Cardiac muscle cell (in vitro differentiated cells and primary cell): ENCODE data around the gene B3GLCT. TPM values are rescaled to one million over a fixed set of nuclear protein-coding genes. Genes with fewer than 3 reads are reported as not detected.
A peak's percentile ranks its signal among the peaks of the same experiment; 100 is the strongest.
"Not testable (repeated sequence)": the region's sequence is repeated elsewhere in the genome, so short reads cannot be mapped to it uniquely, and the experiment has no call there.

Source experiments
- DNase-seq, 2 donors: peaks; one replicate each; pipeline versions ENCODE4 v3.0.0 to v3.0.0-alpha.2; 2010 to 2017; ENCODE audit warnings: low read depth in 1 of 2, low spot score in 1 of 2
- H3K27ac ChIP-seq: fragments of 200-600 bp; sonication (generic); 2 replicates; pipeline ENCODE4 v1.5.1; 2016
- H3K27me3 ChIP-seq: fragments of 200-600 bp; sonication (generic); 2 replicates; pipeline ENCODE4 v1.6.0; 2016; ENCODE audit warnings: control low read depth
- H3K36me3 ChIP-seq: fragments of 200-600 bp; sonication (generic); 2 replicates; pipeline ENCODE4 v1.5.1; 2016; ENCODE audit warnings: control low read depth
- H3K4me1 ChIP-seq: fragments of 200-600 bp; sonication (generic); 2 replicates; pipeline ENCODE4 v1.8.1; 2017; ENCODE audit warnings: low read depth, mild to moderate bottlenecking, mixed run types
- H3K4me3 ChIP-seq: fragments of 200-600 bp; sonication (generic); 2 replicates; pipeline ENCODE4 v1.5.1; 2016; ENCODE audit warnings: mild to moderate bottlenecking
- H3K9me3 ChIP-seq: fragments of 200-600 bp; sonication (generic); 2 replicates; pipeline ENCODE4 v1.5.1; 2017; ENCODE audit warnings: low read depth, mild to moderate bottlenecking, control low read depth
- polyA plus RNA-seq: library from polyadenylated mRNA; unstranded; fragments of >200 nt; fragmentation: Nextera tagmentation; extraction: Ambion mirVana; gene quantifications from 2 replicates; pipeline ENCODE4 v1.2.1, GENCODE V29; 2016
- total RNA-seq: library from RNA; depleted of rRNA; stranded (reverse); fragments of >200 nt; gene quantifications from 2 replicates; pipeline ENCODE4 v1.2.3, GENCODE V29; 2016
- TF ChIP-seq, protein P1 (sequence below): IDR thresholded peaks from 2 replicates; pipeline ENCODE4 v1.5.1; 2012; ENCODE audit warnings: low read depth, mild to moderate bottlenecking, low read length

The B3GLCT gene
- total and polyA plus RNA-seq, 2 experiments from 2014 or later, result 4.5 to 6.2 TPM

DNA sequence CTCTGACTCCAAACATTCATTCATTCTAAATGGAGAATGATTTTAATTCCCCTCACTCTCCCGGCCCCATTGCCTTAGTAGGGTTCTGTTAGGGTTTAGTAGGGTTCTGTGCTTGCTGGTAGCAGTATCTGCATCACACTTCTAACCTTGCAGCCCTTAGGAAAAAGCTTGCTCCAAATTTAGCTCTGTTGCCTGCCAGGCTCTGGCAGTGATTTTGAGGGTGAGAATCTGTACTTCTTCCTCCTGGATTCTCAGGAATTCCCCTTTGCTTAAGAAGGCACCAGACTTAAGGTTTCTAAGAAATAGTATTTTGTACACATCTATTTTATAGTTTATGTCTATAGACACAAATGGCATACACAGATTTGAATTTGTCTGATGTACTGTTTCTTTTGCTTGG, 14.7 kb downstream of the B3GLCT start:
- no peaks in the 10 kb centered on the region for H3K36me3 ChIP-seq
- TF ChIP-seq, protein P1, sequence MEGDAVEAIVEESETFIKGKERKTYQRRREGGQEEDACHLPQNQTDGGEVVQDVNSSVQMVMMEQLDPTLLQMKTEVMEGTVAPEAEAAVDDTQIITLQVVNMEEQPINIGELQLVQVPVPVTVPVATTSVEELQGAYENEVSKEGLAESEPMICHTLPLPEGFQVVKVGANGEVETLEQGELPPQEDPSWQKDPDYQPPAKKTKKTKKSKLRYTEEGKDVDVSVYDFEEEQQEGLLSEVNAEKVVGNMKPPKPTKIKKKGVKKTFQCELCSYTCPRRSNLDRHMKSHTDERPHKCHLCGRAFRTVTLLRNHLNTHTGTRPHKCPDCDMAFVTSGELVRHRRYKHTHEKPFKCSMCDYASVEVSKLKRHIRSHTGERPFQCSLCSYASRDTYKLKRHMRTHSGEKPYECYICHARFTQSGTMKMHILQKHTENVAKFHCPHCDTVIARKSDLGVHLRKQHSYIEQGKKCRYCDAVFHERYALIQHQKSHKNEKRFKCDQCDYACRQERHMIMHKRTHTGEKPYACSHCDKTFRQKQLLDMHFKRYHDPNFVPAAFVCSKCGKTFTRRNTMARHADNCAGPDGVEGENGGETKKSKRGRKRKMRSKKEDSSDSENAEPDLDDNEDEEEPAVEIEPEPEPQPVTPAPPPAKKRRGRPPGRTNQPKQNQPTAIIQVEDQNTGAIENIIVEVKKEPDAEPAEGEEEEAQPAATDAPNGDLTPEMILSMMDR, result no peak
- H3K4me1 ChIP-seq, result peaks cover 11% of the 10 kb centered on the region
- H3K27ac ChIP-seq, result peak overlapping the region; percentile 52
- no peak overlapping the region for H3K4me3 ChIP-seq
- H3K9me3 ChIP-seq, result no peaks in the 10 kb centered on the region
- DNase-seq, result peak in 1 of 2 donors; percentile 37
- H3K27me3 ChIP-seq, result no peaks in the 10 kb centered on the region

GRCh38 chr13:31216916-31217315, 17.1 kb downstream of the B3GLCT start:
- H3K27me3 ChIP-seq, H3K36me3 ChIP-seq, H3K4me3 ChIP-seq, DNase-seq, H3K9me3 ChIP-seq, H3K27ac ChIP-seq: not testable (repeated sequence)
- H3K4me1 ChIP-seq, result peaks cover 11% of the 10 kb centered on the region

- no peak for DNase-seq
- H3K27ac ChIP-seq, result no peak overlapping the region
- no peaks in the 10 kb centered on the region for H3K9me3 ChIP-seq
- H3K36me3 ChIP-seq, result no peaks in the 10 kb centered on the region
- H3K4me3 ChIP-seq, result no peak overlapping the region
- H3K4me1 ChIP-seq, result peaks cover 4% of the 10 kb centered on the region
- TF ChIP-seq, protein P1, result no peak
- no peaks in the 10 kb centered on the region for H3K27me3 ChIP-seq
Measured at GRCh38 chr13:31219909-31220598, 20.3 kb downstream of the B3GLCT start.

DNA sequence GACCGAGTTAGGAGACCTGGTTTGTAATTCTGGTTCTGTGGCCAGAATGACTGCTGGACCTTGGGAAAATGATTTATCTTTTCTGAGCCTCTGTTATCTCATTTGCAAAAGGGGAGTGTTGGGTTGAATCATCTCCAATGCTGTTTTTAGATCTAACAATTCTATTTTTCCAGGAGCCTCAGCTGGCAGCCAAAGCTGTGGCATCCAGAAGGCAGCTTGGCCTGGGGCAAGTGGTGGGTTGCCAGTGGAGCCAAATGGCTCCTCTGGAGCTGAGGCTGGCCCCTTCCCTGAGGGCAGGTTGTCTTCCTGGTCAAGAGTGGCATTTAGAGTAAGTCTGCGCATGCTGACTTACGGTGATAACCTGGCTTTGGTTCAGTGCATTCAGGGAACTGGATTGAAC, 21.3 kb downstream of the B3GLCT start:
- no peaks in the 10 kb centered on the region for H3K27me3 ChIP-seq
- H3K9me3 ChIP-seq, result no peaks in the 10 kb centered on the region
- H3K27ac ChIP-seq, result no peak overlapping the region
- DNase-seq, result no peak
- no peak overlapping the region for H3K4me3 ChIP-seq
- H3K4me1 ChIP-seq, result peaks cover 7% of the 10 kb centered on the region
- TF ChIP-seq, protein P1, result no peak
- H3K36me3 ChIP-seq, result no peaks in the 10 kb centered on the region

DNA sequence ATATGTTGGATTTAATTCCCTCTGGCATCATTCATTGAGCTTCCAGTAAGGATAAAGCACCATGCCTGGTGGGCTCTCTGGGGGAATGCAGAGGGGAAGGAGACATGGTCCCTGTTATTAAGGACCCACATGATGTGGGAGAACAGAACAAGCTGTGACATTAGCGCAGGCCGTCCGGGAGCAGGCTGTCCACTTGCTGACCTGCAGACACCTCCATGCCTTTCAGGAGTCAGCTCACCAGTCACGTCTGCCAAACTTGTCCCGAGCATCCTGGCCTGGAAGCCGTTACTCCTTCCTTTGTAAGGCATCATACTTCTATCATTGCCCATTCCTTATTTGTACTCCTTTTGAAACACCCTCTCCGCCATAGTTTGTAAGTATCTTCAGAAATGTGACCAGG, 23.4 kb downstream of the B3GLCT start:
- Histone ChIP-seq H3K4me3 (no peak overlapping the region), H3K4me1 (peaks cover 7% of the 10 kb centered on the region)
- TF ChIP-seq, protein P1, result no peak

DNA sequence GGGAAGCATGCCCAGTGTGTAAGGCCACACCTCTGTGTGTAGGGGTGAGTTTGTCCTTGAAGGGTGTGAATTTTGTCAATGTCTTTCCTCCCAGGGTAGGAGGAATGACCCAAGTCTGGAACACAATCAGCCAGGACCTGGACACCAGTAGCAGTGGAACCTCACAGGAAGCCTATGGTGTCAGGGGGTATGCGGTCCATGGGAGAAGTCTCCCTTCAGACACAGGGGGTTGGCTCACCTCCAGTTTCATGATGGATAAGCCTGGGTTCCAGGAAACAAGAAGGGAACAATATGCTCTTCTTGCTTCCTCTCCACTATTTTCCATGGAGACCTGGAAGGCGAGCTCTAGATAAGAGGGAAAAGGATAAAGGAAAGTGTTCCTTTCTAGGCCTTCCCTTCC, 23.9 kb downstream of the B3GLCT start:
- H3K4me1 ChIP-seq, result peaks cover 7% of the 10 kb centered on the region
- TF ChIP-seq, protein P1, result no peak
- no peaks in the 10 kb centered on the region for H3K27me3 ChIP-seq
- H3K9me3 ChIP-seq, result no peaks in the 10 kb centered on the region
- no peak overlapping the region for H3K27ac ChIP-seq
- DNase-seq, result peak in 1 of 2 donors; percentile 50
- no peaks in the 10 kb centered on the region for H3K36me3 ChIP-seq
- no peak overlapping the region for H3K4me3 ChIP-seq

More for the DNA sequence above, 23.4 kb downstream of the B3GLCT start:
- Histone ChIP-seq H3K9me3 (no peaks in the 10 kb centered on the region), H3K27me3 (no peaks in the 10 kb centered on the region), H3K27ac (no peak overlapping the region), H3K36me3 (no peaks in the 10 kb centered on the region)
- no peak for DNase-seq
